HG02884 (cell line): ENCODE data around the gene ALDOC.

ENCODE experiments used
- ATAC-seq: cut with Tn5 transposase; IDR thresholded peaks from one replicate; pipeline ENCODE4 v1.9.1; 2021; ENCODE audit warnings: mild to moderate bottlenecking, moderate library complexity; ENCODE audit not compliant: unreplicated experiment

Gene ALDOC

DNA sequence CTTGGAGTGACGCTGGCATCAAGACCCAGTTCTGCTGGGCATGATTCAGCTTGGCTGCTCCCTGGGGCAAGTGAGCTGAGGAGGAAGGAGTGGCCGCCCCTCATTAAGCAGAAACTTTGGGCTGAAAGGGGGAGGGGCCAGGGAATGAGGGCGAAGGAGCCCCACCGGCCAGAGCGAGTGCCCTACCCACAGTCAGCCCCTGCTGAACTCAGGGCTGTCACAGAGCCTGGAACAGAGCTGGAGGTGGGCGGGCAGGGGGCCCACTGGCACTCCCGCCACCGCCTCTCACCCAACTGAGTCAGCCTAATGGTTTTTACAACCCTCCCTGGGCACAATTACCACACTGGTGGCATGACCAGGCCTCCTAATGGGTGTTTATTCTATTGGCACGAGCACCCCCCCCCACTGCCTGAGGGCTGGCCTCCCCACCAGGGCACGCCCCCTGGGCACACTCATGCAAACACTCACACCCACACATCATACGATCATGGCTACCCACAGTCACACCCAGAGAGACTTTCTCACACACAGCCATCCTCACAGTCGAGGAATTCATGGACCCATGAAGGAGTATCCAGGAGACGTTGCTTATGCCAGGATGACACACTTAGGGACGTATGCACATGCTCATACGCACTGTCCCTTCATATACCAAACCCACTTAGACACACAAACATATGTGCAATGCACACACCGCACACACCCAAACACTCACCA is 43.4 kb downstream of the ALDOC start:
- no peak for ATAC-seq

DNA sequence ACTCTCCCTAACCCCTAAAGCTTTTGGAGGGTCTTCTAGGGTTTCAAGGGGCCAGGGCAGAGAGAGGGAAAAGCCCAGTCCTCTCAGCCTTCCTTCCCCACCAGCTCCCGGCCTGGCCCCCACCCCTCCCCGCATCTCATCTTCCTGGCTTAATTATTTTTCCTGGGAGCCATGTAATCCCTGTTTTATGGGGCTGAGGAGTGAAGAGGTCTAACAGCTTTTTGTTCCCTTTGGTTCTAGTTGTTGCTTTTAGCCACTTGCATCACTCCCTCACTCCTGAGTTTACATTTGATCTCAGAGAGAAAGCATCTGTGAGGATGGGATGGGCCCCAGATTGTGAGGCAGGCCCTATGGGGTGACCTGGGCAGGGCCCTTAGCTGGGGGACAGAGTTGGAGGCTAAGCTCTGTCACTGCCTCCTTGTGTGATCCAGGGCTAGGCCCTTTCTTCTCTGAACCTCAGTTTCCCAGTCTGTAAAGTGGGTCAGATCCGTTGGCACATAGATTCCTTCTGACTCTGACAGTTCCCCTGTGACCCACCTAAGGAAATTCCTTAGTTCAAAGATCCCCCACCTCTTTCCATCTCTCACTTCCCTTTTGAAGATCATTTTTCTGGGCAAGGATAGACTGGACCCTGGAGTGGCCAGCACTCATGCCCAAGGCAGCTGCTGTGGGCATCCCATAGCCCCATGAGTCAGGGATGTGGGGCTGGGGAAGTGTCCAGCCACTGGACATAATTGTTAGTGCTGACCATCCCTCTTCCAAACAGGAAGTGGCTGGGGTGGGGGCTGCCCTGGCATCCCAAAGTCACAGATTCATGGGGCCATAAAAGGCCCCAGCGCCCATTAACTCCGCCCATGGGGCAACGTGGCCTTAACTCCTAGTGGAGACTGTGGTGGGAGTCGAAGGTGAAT is 44.4 kb downstream of the ALDOC start:
- ATAC-seq = no peak

DNA sequence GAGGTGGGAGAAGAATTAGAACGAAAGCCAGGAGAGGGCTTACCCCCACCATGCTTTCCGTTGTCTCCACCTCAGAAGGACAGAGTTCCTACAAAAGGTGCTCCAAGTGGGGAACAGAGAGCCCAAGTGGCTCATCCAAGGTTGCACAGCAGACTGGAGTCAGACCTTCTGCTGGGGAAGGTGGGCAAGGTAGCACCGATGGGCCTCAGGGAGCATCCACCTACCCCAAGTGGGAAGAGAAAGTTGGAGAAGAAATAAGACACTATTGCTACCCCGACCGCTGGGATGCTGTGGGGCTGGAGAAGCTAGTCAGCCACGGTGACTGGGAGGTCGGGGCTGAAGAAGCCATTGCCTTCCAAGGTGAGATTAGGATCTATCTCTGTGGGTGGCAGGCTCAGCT is 45.8 kb downstream of the ALDOC start:
- ATAC-seq = no peak

DNA sequence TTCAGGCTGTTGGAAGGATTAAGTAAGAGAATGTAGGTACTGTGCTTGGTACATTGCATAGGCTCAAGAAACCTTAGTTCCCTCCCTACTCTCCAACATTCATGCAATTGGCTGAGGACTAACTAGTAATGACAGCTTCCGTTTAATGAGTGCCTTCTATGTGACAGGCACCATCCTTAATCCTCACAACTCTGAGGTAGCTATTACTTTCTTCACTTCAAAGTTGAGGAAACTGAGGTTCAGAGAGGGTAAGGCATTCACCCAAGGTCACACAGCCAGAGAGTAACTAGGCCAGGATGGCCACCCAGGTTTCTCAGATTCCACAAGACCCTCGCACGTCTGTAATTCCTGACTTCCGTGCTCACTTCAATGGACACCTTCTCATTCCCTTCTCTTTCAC is 46.4 kb downstream of the ALDOC start:
- no peak for ATAC-seq

DNA sequence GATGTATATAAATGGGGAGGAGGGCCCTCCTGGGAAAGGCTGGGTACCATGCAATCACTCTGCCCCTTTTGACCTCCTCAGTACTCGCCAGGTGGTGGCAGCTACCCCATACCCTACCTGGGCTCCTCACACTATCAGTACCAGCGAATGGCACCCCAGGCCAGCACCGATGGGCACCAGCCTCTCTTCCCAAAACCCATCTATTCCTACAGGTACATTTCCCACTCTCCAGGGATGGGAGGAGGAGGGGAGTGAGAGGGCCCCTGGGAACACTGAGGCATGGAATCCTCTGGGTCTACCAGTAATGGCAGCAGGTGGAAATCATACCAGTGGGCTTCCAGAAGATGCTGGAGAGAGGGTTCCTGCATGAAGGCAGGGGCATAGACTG is 47.7 kb downstream of the ALDOC start:
- no peak for ATAC-seq

DNA sequence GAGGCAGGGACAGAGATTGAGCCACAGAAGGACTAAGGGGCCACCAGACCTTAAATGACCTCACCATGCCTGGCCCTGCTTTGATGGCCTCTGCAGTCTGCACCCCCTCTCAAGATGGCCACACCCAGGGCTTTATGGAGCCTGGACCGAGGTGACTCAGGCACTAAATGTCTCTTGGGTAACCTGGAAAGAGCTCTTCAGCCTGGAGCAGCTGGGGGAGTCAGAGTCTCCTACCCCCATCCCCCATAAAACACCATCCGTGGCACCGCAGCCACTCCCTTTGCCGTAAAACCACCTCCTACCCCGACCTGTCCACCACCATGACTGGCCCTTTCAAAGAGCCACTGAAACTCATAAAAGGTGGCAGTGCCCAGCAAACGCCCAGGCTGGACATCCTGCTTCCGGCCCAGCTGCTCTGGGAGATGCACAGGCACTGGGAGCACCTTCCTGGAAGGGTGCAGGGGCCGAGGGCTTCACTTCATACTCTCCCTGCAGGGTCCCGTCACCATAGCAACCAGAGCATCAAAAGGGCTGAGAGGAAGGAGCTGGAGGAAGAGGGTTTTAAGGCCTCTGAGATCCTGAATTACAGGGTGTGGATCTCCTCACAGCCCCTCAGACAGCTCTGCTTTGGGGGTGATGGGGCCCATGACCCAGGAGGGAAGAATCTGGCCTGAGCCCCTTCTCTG is 48.2 kb downstream of the ALDOC start:
- ATAC-seq = no peak

DNA sequence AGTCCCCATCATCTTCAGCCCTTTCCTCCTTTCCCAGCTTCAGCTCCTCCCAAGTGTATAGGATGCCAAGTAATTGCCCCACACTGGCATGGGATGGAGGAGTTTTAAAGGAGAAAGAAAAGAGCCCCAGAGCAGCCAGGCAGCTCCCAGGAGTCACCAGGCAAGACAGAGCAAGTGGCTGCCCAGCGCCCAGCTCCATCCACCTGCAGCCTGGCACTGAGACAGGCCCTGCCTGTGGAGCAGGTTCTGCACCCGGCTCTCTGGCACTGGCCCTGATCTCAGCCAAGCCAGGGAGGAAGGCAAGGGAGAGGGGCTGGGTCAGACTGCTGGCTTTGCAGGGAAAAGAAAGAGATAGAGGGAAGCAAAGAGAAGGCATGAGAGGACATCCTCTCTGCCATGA is 48.8 kb downstream of the ALDOC start:
- ATAC-seq = no peak

DNA sequence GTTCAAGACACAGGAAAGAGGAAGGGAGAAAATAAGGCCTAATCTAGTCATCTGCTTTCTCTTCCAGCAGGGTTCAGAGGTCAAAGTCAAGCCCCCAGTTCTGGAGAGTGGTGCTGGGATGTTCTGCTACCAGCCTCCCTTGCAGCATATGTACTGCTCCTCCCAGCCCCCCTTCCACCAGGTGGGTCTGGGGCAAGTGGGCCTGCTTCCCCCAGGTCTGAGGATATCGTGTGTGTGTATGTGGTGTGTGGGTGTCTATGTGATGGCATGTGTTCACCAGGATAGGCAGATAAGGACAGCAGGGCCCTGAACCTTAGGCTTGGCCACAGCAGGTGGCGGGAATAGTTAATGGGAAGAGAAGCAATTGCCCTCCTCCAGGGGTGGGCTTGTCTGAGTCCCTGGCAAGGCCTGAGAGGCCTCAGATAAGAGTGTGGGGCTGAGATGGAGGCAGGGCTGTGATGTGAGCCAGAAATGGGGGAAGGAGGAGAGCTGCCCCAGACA is 49.5 kb downstream of the ALDOC start:
- ATAC-seq = no peak

DNA sequence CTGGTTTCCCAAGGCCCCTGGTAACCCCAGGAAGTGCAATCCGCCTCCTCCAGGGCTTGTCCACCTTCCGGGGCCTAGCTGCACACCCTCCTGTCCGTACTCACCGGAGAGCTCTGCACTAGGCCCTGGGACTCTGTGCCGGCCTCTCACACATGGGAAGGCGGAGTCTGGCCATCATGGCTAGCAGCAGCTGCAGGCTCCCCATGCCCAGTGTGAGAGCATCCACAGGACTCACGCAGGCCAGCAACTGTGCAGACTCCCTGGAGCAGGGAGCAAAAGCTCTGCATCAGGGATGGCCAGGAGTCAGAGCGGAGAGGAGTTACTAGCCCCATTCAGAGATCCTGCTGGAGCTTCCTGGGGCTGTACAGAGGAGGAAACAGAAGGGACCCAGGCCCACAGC is 50.3 kb downstream of the ALDOC start:
- ATAC-seq = no peak

DNA sequence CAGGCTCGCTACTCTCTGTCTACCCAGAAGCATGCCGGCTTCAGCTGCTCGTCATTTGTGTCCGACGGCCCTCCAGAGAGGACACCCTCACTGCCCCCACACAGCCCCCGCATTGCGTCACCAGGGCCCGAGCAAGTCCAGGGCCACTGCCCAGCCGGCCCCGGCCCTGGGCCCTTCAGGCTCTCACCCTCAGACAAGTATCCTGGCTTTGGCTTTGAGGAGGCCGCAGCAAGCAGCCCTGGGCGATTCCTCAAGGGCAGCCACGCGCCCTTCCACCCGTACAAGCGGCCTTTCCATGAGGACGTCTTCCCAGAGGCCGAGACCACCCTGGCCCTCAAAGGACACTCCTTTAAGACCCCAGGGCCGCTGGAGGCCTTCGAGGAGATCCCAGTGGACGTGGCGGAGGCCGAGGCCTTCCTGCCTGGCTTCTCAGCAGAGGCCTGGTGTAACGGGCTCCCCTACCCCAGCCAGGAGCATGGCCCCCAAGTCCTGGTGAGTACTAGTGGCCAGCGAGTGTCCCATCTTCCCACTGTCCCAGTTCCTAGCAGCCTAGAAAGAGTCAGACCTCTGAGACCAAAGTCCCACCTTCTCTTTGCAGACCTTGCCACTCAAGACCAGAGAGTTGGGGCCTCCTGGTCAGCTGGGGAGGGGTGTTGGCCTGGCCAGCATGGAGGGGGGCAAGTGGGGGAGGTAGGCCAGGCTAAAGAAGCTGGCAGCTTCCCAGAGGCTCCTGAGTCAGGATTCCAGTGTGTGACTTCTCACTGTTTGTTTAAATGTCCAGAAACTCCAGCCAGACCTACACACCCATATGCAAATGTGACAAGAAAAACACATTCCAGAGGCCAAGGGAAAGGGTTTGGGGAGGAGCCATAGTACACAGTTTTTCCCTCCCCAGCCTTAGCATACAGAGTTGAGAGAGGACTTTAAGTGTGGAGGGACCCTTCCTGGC is 51.9 kb downstream of the ALDOC start:
- ATAC-seq = no peak

DNA sequence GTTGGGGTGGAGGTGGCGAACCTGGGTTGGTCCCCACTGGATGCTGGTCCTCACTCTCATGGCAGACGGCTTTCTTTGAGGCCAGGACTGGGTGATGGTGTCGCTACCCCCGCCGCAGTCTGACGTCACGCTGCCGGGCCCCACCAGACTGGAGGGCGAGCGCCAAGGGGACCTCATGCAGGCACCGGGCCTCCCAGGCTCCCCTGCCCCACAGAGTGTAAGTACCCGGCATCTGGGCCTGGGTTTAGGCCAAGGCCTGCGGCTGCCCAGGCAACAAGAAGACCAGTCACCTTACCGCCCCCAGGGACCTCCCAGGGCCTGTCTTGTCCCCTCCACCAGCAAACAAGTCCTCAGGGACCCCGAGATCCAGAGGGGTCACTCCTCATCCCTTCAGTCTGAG is 52.8 kb downstream of the ALDOC start:
- ATAC-seq = no peak

DNA sequence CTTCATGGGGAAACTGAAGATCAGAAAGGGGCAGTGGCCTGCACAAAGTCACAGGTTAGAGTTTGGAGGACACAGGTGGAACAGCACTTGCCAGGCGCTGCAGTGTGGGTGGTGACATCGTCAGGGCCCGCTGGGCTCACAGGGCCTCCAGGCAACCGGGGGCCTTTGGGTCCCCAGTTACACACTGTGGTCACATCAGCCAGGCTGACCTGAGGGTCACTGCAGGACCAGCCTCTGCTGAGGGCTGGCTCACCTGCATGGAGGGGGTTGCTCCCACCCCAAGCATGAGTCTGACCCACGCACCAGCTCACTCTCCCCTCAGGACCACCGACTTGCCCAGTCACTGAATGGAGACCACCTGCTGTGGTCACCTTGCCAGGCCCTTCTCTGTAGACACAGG is 53.5 kb downstream of the ALDOC start:
- ATAC-seq = no peak
